H9 (cell line): ENCODE measurements around the gene CD300H. TPM values are rescaled to one million over a fixed set of nuclear protein-coding genes. Genes with fewer than 3 reads are reported as not detected.

Experiments
- DNase-seq: peaks from one replicate; pipeline ENCODE4 v3.0.0-alpha.2; 2017
- H2AFZ ChIP-seq: one replicate; pipeline ENCODE4 v1.6.1; 2013; ENCODE audit warnings: mild to moderate bottlenecking, low read length, control low read depth, moderate library complexity
- H2AK5ac ChIP-seq: 2 replicates; pipeline ENCODE4 v1.6.1; 2013; ENCODE audit warnings: low read length, control low read depth, mixed read lengths; ENCODE audit not compliant: insufficient read length
- H2BK120ac ChIP-seq: one replicate; pipeline ENCODE4 v1.6.1; 2013; ENCODE audit warnings: low read depth, mild to moderate bottlenecking, low read length, control low read depth, inconsistent platforms; ENCODE audit not compliant: poor library complexity, severe bottlenecking
- H2BK12ac ChIP-seq: 2 replicates; pipeline ENCODE4 v1.6.1; 2013; ENCODE audit warnings: low read length, control low read depth, mixed read lengths, low read depth; ENCODE audit not compliant: insufficient read length
- H2BK15ac ChIP-seq: 2 replicates; pipeline ENCODE4 v1.6.1; 2013; ENCODE audit warnings: low read depth, low read length, control low read depth
- H2BK20ac ChIP-seq: one replicate; pipeline ENCODE4 v1.6.1; 2013; ENCODE audit warnings: low read depth, mild to moderate bottlenecking, low read length, control low read depth, inconsistent platforms; ENCODE audit not compliant: poor library complexity, severe bottlenecking
- H2BK5ac ChIP-seq: 2 replicates; pipeline ENCODE4 v1.6.1; 2013; ENCODE audit warnings: low read length, control low read depth, mixed read lengths; ENCODE audit not compliant: insufficient read length
- H3K14ac ChIP-seq: 2 replicates; pipeline ENCODE4 v1.6.1; 2013; ENCODE audit warnings: low read length, control low read depth; ENCODE audit not compliant: insufficient read depth
- H3K18ac ChIP-seq: 2 replicates; pipeline ENCODE4 v1.6.1; 2013; ENCODE audit warnings: low read depth, mild to moderate bottlenecking, mixed read lengths, low read length, control low read depth; ENCODE audit not compliant: insufficient read length
- H3K23ac ChIP-seq: 2 replicates; pipeline ENCODE4 v1.6.1; 2013; ENCODE audit warnings: low read length, control low read depth, mixed read lengths, low read depth; ENCODE audit not compliant: insufficient read length
- H3K23me2 ChIP-seq: 2 replicates; pipeline ENCODE4 v1.6.1; 2013; ENCODE audit warnings: low read depth, mild to moderate bottlenecking, mixed read lengths, low read length, control low read depth; ENCODE audit not compliant: insufficient read length, poor library complexity, severe bottlenecking
- H3K27ac ChIP-seq: 2 replicates; pipeline ENCODE4 v1.5.1; 2013; ENCODE audit warnings: low read length, control low read depth, mixed read lengths, low read depth; ENCODE audit not compliant: insufficient read length
- H3K27me3 ChIP-seq: 2 replicates; pipeline ENCODE4 v1.6.1; 2013; ENCODE audit warnings: low read length, control low read depth, inconsistent platforms; ENCODE audit not compliant: insufficient read depth
- H3K4ac ChIP-seq: 2 replicates; pipeline ENCODE4 v1.6.1; 2013; ENCODE audit warnings: low read depth, mild to moderate bottlenecking, control low read depth, inconsistent platforms, low read length, moderate library complexity
- H3K4me1 ChIP-seq: 2 replicates; pipeline ENCODE4 v1.6.1; 2013; ENCODE audit warnings: low read length, control low read depth, inconsistent platforms; ENCODE audit not compliant: insufficient read depth
- H3K4me2 ChIP-seq: 2 replicates; pipeline ENCODE4 v1.6.1; 2013; ENCODE audit warnings: low read length, control low read depth, mixed read lengths; ENCODE audit not compliant: insufficient read length, insufficient read depth
- H3K56ac ChIP-seq: 2 replicates; pipeline ENCODE4 v1.6.1; 2013; ENCODE audit warnings: low read depth, mild to moderate bottlenecking, mixed read lengths, low read length, control low read depth; ENCODE audit not compliant: insufficient read length
- H3K79me1 ChIP-seq: 2 replicates; pipeline ENCODE4 v1.6.1; 2013; ENCODE audit warnings: low read depth, mild to moderate bottlenecking, moderate library complexity, low read length, control low read depth, inconsistent platforms; ENCODE audit not compliant: insufficient read depth, poor library complexity, severe bottlenecking
- H3K79me2 ChIP-seq: 2 replicates; pipeline ENCODE4 v1.6.1; 2013; ENCODE audit warnings: low read length, control low read depth, inconsistent platforms; ENCODE audit not compliant: insufficient read depth
- H3K9ac ChIP-seq: 2 replicates; pipeline ENCODE4 v1.6.1; 2013; ENCODE audit warnings: low read length, control low read depth, mixed read lengths; ENCODE audit not compliant: insufficient read length; ENCODE audit errors: extremely low read depth
- H3K9me3 ChIP-seq: one replicate; pipeline ENCODE4 v1.6.1; 2013; ENCODE audit warnings: low read depth, low read length, inconsistent platforms; ENCODE audit not compliant: control insufficient read depth
- H3T11ph ChIP-seq: one replicate; pipeline ENCODE4 v1.6.1; 2013; ENCODE audit warnings: mild to moderate bottlenecking, low read length, control low read depth, inconsistent platforms
- H4K20me1 ChIP-seq: one replicate; pipeline ENCODE4 v1.6.1; 2013; ENCODE audit not compliant: control insufficient read depth, insufficient read length, insufficient read depth
- H4K5ac ChIP-seq: 2 replicates; pipeline ENCODE4 v1.6.1; 2013; ENCODE audit warnings: low read depth, mild to moderate bottlenecking, mixed read lengths, low read length, control low read depth; ENCODE audit not compliant: insufficient read length
- H4K8ac ChIP-seq: replicated peaks from 2 replicates; pipeline ENCODE4 v1.6.1; 2013; ENCODE audit warnings: low read length, control low read depth, mixed read lengths, low read depth; ENCODE audit not compliant: insufficient read length
- H4K91ac ChIP-seq: 2 replicates; pipeline ENCODE4 v1.6.1; 2013; ENCODE audit warnings: low read depth, mild to moderate bottlenecking, moderate library complexity, mixed read lengths, low read length, control low read depth; ENCODE audit not compliant: insufficient read length
- H3K27ac Mint-ChIP-seq, 3 experiments: 2 replicates in 2 of 3; 3 replicates in 1 of 3; pipeline ENCODE4 v1.8.0; 2020 to 2021; ENCODE audit warnings: mixed read lengths in 3 of 3, mild to moderate bottlenecking in 1 of 3, moderate library complexity in 1 of 3
- H3K27me3 Mint-ChIP-seq: 2 replicates; pipeline ENCODE4 v1.8.0; 2021; ENCODE audit warnings: low read depth, mild to moderate bottlenecking, moderate library complexity, mixed read lengths
- H3K36me3 Mint-ChIP-seq, 3 experiments: 2 replicates in 2 of 3; 3 replicates in 1 of 3; pipeline ENCODE4 v1.8.0; 2020 to 2021; ENCODE audit warnings: low read depth in 3 of 3, mixed read lengths in 3 of 3; ENCODE audit not compliant: insufficient read depth in 1 of 3
- H3K4me1 Mint-ChIP-seq, 2 experiments: 2 replicates each; pipeline ENCODE4 v1.8.0; 2020; ENCODE audit warnings: mixed read lengths in 2 of 2
- H3K4me3 Mint-ChIP-seq, 2 experiments: 2 replicates in 1 of 2; 3 replicates in 1 of 2; pipeline ENCODE4 v1.8.0; 2020 to 2021; ENCODE audit warnings: mild to moderate bottlenecking in 2 of 2, mixed read lengths in 2 of 2, moderate library complexity in 1 of 2
- H3K9me3 Mint-ChIP-seq, 2 experiments: 2 replicates in 1 of 2; 3 replicates in 1 of 2; pipeline ENCODE4 v1.8.0; 2020; ENCODE audit warnings: mild to moderate bottlenecking in 2 of 2, mixed read lengths in 2 of 2, moderate library complexity in 1 of 2
- WGBS: extraction: QIAGEN DNeasy Blood & Tissue Kit; methylation state at CpG from one replicate; pipeline ENCODE4 v1.1.7; 2013; ENCODE audit warnings: missing lambda C conversion rate, low lambda C conversion rate, mixed read lengths; ENCODE audit not compliant: insufficient read length; ENCODE audit errors: extremely low coverage; 5-methylcytosine and 5-hydroxymethylcytosine counted together
- total RNA-seq: library from RNA; stranded (reverse); gene quantifications from 2 replicates; pipeline ENCODE4 v1.2.1, GENCODE V29; 2021
- TF ChIP-seq, protein P1 (sequence below): fragments of 200-600 bp; sonication (generic); conservative IDR thresholded peaks from 3 replicates; pipeline ENCODE4 v1.8.0; 2021; ENCODE audit warnings: antibody characterized with exemption, mild to moderate bottlenecking

CD300H gene
- total RNA-seq, 1 experiment from 2014 or later = not detected

DNA sequence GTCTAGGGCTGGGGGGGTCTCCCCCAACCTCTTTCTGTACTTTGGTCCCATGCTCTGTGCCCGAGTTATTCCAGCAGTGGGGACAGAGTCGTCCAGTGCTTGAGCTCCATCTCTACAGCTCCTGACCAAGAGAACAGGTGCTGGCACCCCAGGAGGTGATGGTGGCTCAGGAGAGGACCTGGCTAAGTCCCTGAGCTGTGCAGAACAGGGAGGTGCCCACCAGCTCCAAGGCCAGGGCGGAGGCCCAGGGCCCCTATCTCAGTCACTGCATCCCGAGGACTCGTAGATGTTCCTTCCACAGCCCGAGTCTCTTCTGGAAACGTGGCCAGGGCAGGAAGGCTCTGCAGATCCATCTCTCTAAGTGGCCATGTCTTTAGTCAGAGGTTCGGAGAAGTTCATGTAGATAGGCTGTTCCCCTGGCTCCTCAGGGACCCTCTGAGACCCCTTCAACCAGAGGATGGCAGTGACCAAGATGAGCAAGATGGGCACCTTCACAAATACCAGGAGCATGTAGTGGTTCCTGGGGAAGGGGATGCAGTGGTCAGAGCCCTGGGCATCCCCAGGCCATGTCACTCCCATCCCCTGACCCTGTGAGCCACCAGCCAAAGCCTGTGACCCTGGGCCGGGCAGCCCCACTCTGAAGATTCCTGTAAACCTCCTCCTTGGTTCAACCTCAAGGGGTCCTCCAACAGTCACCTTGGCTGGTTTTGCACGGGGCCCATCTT is 44.8 kb downstream of the CD300H start:
- H3K4me3 Mint-ChIP-seq = no peak overlapping the region
- no peaks in the 10 kb centered on the region for H3K4me1 Mint-ChIP-seq
- Histone ChIP-seq H2BK15ac (no peak overlapping the region), H3K23me2 (no peaks in the 10 kb centered on the region), H3K27me3 (no peaks in the 10 kb centered on the region), H3K79me2 (no peaks in the 10 kb centered on the region), H4K91ac (no peak overlapping the region), H3K18ac (no peak overlapping the region), H3K4me2 (no peak overlapping the region), H3K27ac (no peak overlapping the region), H2AK5ac (no peak overlapping the region), H4K20me1 (no peaks in the 10 kb centered on the region), H3K9ac (no peak overlapping the region), H3K4me1 (no peaks in the 10 kb centered on the region), H3K4ac (no peak overlapping the region), H3K23ac (no peak overlapping the region), H2BK5ac (no peak overlapping the region), H3K9me3 (no peaks in the 10 kb centered on the region), H4K8ac (no peak overlapping the region), H3K56ac (no peak overlapping the region), H2BK120ac (no peak overlapping the region), H2BK20ac (no peak overlapping the region), H3K79me1 (no peaks in the 10 kb centered on the region), H2BK12ac (no peak overlapping the region), H3K14ac (no peak overlapping the region), H2AFZ (no peak overlapping the region), H4K5ac (no peak overlapping the region), H3T11ph (no peak overlapping the region)
- WGBS = no CpG with 5 or more reads among the region's 10 CpGs
- H3K36me3 Mint-ChIP-seq = no peaks in the 10 kb centered on the region; a peak in 1 of 7 replicates
- no peak for DNase-seq
- H3K27me3 Mint-ChIP-seq = peaks cover 62% of the 10 kb centered on the region
- TF ChIP-seq, protein P1, sequence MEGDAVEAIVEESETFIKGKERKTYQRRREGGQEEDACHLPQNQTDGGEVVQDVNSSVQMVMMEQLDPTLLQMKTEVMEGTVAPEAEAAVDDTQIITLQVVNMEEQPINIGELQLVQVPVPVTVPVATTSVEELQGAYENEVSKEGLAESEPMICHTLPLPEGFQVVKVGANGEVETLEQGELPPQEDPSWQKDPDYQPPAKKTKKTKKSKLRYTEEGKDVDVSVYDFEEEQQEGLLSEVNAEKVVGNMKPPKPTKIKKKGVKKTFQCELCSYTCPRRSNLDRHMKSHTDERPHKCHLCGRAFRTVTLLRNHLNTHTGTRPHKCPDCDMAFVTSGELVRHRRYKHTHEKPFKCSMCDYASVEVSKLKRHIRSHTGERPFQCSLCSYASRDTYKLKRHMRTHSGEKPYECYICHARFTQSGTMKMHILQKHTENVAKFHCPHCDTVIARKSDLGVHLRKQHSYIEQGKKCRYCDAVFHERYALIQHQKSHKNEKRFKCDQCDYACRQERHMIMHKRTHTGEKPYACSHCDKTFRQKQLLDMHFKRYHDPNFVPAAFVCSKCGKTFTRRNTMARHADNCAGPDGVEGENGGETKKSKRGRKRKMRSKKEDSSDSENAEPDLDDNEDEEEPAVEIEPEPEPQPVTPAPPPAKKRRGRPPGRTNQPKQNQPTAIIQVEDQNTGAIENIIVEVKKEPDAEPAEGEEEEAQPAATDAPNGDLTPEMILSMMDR = no peak
- H3K9me3 Mint-ChIP-seq = peaks cover 17 to 20% of the 10 kb centered on the region in 2 experiments; a peak in 4 of 5 replicates
- no peak overlapping the region for H3K27ac Mint-ChIP-seq
